Panc1 (cell line): Measurements from ENCODE around the gene FRYL. TPM values are rescaled to one million over a fixed set of nuclear protein-coding genes. Genes with fewer than 3 reads are reported as not detected.

Experiments
- ATAC-seq: fragments of 200-7000 bp; cut with Tn5 transposase; 2 replicates; pipeline ENCODE4 v1.9.1; 2020; ENCODE audit warnings: mild to moderate bottlenecking, moderate library complexity
- BruUV-seq: library from RNA; stranded (reverse); fragments of 400-500 nt; replicated peaks from 2 replicates; lab custom pipeline; 2021; lab: Mats Ljungman, UMichigan
- CTCF ChIA-PET: fragments of 300-600 bp; sonication (Branson Sonifier 250); formaldehyde crosslinking; loops from one replicate; lab custom pipeline; 2022; ENCODE audit warnings: antibody characterized with exemption; lab: Charles Lee
- POLR2A ChIA-PET: fragments of 300-600 bp; sonication (Branson Sonifier 250); formaldehyde crosslinking; loops from one replicate; lab custom pipeline; 2022; ENCODE audit warnings: antibody characterized with exemption; lab: Charles Lee
- DNase-seq: peaks from one replicate; pipeline ENCODE4 v3.0.0-alpha.2; 2010; ENCODE audit warnings: low read depth, low spot score
- H3K27ac ChIP-seq: 2 replicates; pipeline ENCODE4 v1.5.1; 2011; ENCODE audit warnings: mild to moderate bottlenecking, low read length, inconsistent platforms
- H3K27me3 ChIP-seq: fragments of 200-500 bp; sonication (Bioruptor generic); 2 replicates; pipeline ENCODE4 v1.6.0; 2014; ENCODE audit warnings: low read length, inconsistent platforms; ENCODE audit not compliant: control insufficient read depth, insufficient read depth
- H3K36me3 ChIP-seq: fragments of 200-500 bp; sonication (Bioruptor generic); 2 replicates; pipeline ENCODE4 v1.5.1; 2014; ENCODE audit warnings: inconsistent platforms, mild to moderate bottlenecking, low read length, moderate library complexity; ENCODE audit not compliant: control insufficient read depth, insufficient read depth
- H3K4me1 ChIP-seq: 2 replicates; pipeline ENCODE4 v1.5.1; 2011; ENCODE audit warnings: inconsistent platforms, mild to moderate bottlenecking, low read length, moderate library complexity; ENCODE audit not compliant: control insufficient read depth, insufficient read depth
- H3K4me3 ChIP-seq, 2 experiments: 2 replicates each; pipeline ENCODE4 v1.5.1; 2011 to 2012; ENCODE audit warnings: low read depth in 2 of 2, low read length in 2 of 2, mild to moderate bottlenecking in 2 of 2, inconsistent platforms in 1 of 2, moderate library complexity in 1 of 2
- H3K9me3 ChIP-seq: fragments of 200-500 bp; sonication (Bioruptor generic); 2 replicates; pipeline ENCODE4 v1.5.1; 2014; ENCODE audit warnings: low read depth, mild to moderate bottlenecking, inconsistent platforms, low read length, moderate library complexity; ENCODE audit not compliant: control insufficient read depth, insufficient read depth
- CTCF ChIP-seq: fragments of 450-650 bp; IDR thresholded peaks from 2 replicates; pipeline ENCODE4 v1.5.1; 2017; ENCODE audit warnings: mild to moderate bottlenecking
- POLR2AphosphoS5 ChIP-seq: IDR thresholded peaks from 2 replicates; pipeline ENCODE4 v1.6.1; 2012; ENCODE audit warnings: mild to moderate bottlenecking, low read depth, low read length, moderate library complexity
- REST ChIP-seq, 2 experiments: IDR thresholded peaks; 2 replicates each; pipeline ENCODE4 v1.6.1; 2011 to 2012; ENCODE audit warnings: low read depth in 2 of 2, control low read depth in 1 of 2, low read length in 1 of 2, mild to moderate bottlenecking in 1 of 2, moderate library complexity in 1 of 2; ENCODE audit not compliant: insufficient read depth in 1 of 2
- SIN3A ChIP-seq: IDR thresholded peaks from 2 replicates; pipeline ENCODE4 v1.6.1; 2012; ENCODE audit warnings: low read depth, mild to moderate bottlenecking, low read length, moderate library complexity, borderline replicate concordance; ENCODE audit not compliant: insufficient read depth
- TCF7L2 ChIP-seq: IDR thresholded peaks from 2 replicates; pipeline ENCODE4 v1.6.1; 2011; ENCODE audit warnings: mild to moderate bottlenecking, low read depth, low read length, inconsistent platforms
- in situ Hi-C: cut with HindIII; loops from 2 replicates; pipeline ENCODE4 v1.10.0; 2016; ENCODE audit warnings: low sequenced_read_pairs, low pct_unique_long_range_greater_than_20kb
- intact Hi-C: fragments of 100-400 bp; cut with micrococcal nuclease; formaldehyde crosslinking; loops from one replicate; pipeline ENCODE4 v1.10.0; 2022; ENCODE audit not compliant: unreplicated experiment
- total RNA-seq: library from RNA; stranded (reverse); gene quantifications from one replicate; pipeline ENCODE4 v1.2.1, GENCODE V29; 2021; ENCODE audit not compliant: unreplicated experiment

FRYL gene
- total RNA-seq, 1 experiment from 2014 or later, result 47.5 TPM

GRCh38 chr4:48752726-48753125 lies 27.4 kb downstream of the FRYL start:
- BruUV-seq, result no TSS peak
- Histone ChIP-seq H3K27ac (no peak overlapping the region), H3K9me3 (no peaks in the 10 kb centered on the region), H3K4me1 (peaks cover 7% of the 10 kb centered on the region), H3K36me3 (no peaks in the 10 kb centered on the region), H3K27me3 (no peaks in the 10 kb centered on the region), H3K4me3 (no peak overlapping the region)
- ChIA-PET POLR2A (no interaction called here), CTCF (no interaction called here)
- ATAC-seq, result no peak
- no peak for DNase-seq
- intact Hi-C loops, result no loop called here
- TF ChIP-seq REST (IDR thresholded peaks at IDR 0.05; ENCODE audit: insufficient read depth in 1 of 2, low read depth in 2 of 2, low read length in 1 of 2) (no peak), CTCF (no peak), TCF7L2 (no peak), SIN3A (no peak), POLR2AphosphoS5 (no peak)
- in situ Hi-C loops, result no loop called here

- H3K27me3 ChIP-seq, result no peaks in the 10 kb centered on the region
- BruUV-seq, result no TSS peak
- H3K4me3 ChIP-seq, result no peak overlapping the region
- intact Hi-C loops (no loop called here), in situ Hi-C loops (no loop called here)
- ATAC-seq (no peak), DNase-seq (no peak)
- TF ChIP-seq SIN3A, result no peak
- TF ChIP-seq REST (IDR thresholded peaks at IDR 0.05; ENCODE audit: insufficient read depth in 1 of 2, low read depth in 2 of 2, low read length in 1 of 2), result no peak
- no peak for TF ChIP-seq POLR2AphosphoS5
- TF ChIP-seq TCF7L2, result no peak
- no peak for TF ChIP-seq CTCF
- H3K4me1 ChIP-seq, result peaks cover 7% of the 10 kb centered on the region
- no peaks in the 10 kb centered on the region for H3K36me3 ChIP-seq
- H3K9me3 ChIP-seq, result no peaks in the 10 kb centered on the region
- no peak overlapping the region for H3K27ac ChIP-seq
- CTCF ChIA-PET, result no interaction called here
- POLR2A ChIA-PET, result no interaction called here
These were observed 27.8 kb downstream of the FRYL start for GRCh38 chr4:48752246-48752645.
